Ovary (tissue), 3 donors: ENCODE data around the gene EXOG.

Source experiments
- CTCF ChIP-seq, 3 donors: fragments of 450-650 bp in 2 of 3; fragments of 200-600 bp in 1 of 3; IDR thresholded peaks; one replicate each; pipeline versions ENCODE4 v1.5.1 to v1.8.0; 2016 to 2022; ENCODE audit warnings: antibody characterized with exemption in 3 of 3, mild to moderate bottlenecking in 1 of 3
- EP300 ChIP-seq: sonication (generic); formaldehyde crosslinking; IDR thresholded peaks from one replicate; pipeline ENCODE4 v1.6.1; 2017; ENCODE audit warnings: antibody characterized with exemption
- donor health status: DM: no; HTN: no; CAD: no.

- TF ChIP-seq CTCF (IDR thresholded peaks at IDR 0.05), result no peak
- no peak for TF ChIP-seq EP300
These were observed 25.9 kb downstream of the EXOG start for GRCh38 chr3:38522002-38522401.
